NCI-H748 (cell line): Measurements from ENCODE around the gene SEC23IP.

Experiments
- DNase-seq: peaks from one replicate; lab custom pipeline; 2025; ENCODE audit not compliant: unreplicated experiment; lab: John Stamatoyannopoulos, UW

Gene SEC23IP

DNA sequence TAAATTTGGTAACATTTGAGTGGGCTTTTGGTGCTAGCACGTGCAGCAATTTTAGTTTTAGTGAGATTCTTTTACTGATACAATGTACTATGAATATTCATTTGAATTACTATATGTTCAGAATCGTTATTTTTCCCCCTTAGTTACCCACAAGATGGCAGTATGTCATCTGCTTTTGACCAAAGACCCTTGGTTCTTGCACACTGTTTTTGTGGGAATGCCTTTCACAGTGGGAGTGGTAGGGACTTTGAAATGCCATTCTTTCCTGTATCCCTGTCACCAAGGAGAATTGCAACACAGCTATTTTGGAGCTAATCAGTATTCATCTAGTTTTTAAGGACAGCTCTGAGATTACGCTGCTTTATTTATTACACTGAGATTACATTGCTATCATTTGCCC is 40.6 kb downstream of the SEC23IP start:
- peak; percentile 37 for DNase-seq

DNA sequence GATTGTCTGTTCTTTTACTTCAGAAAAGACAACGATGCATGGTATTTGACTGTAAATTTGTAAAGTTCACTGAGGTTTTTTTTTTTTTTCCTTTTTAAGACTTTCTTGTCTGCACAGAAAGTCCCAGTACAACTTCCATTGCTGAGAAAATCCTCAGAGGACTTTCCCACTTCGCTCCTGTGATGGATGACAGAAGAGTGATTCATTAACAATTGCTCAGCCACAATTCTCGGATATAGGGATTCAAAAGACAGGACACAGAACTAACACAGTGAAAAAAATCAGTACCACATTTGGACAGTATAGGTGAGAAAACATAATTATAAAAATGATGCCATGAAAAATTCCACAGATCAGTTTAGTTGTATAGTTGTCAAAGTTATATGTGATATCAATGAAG is 48.0 kb downstream of the SEC23IP start:
- DNase-seq = no peak

DNA sequence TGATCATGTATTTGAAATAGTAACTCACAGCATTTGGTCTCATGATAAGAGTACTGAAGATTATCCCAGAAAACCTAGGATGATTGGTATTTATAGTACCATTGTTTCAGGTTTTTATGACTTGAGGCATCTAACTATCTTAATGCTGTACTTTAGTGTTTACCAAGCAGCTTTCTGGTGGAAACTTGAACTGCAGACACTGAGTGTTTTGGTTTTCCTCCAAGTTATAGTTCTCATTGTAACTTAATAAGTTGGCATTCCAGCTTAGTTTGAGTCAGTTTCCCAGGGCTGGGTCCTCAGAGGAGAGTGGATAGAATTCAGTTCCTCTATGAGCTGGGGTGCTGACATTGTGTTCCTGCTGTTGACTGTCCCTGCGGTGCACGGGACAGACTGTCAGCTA is 50.4 kb downstream of the SEC23IP start:
- no peak for DNase-seq

DNA sequence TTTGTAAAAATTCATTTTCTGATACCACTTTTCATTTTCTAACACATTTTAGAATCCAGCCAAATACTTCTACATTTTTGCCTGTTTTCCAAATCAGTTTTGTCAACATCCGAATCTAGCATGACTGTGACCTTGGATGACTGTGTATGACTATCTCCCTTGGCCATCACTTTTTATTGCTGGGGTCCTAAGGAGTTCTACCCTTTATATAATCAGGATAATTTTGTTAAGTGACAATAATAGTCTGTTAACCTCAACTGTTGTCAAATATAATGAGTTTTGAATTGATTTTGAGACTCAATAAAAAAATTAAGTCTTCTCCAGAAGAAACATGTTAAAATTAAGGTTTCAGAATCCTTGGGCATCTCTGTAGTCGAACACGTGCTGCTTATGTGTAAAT is 53.3 kb downstream of the SEC23IP start:
- no peak for DNase-seq

DNA sequence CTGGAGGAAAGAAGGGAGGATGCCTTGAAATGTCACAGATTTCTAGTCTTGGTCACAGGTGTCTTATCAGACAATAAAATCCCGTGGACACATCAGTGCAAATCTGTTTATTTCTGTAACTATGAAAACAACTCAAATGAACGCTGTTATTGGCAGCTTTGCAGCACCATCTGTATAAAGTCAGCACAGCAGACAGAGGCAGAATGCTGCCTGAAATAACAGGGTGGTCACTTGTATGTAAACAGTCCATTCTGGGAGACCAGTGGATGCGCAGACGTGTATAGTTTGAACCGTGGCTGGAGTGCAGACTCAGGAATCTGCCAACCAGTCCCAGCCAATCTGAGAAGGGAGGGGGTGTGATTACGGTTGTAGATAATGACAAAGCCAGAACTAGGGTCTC is 54.8 kb downstream of the SEC23IP start:
- DNase-seq = no peak

DNA sequence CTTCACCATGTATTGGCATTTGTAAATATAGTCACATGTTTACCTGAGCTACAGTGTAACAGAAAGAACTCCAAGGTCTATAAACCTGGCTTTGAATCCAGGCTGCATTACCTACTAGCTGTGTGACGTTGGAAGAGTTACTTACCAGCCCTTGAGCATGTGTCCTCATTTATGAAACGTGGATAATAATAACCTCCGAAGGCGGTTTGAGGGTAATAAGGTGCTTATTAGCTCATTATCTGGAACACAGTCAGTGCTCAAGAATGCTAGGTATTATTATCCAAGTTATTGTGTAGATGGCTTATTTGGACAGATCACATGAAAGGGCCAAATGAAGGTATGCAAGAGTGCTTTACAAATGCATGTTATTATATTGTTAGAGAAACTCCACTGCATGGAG is 64.9 kb downstream of the SEC23IP start:
- no peak for DNase-seq

DNA sequence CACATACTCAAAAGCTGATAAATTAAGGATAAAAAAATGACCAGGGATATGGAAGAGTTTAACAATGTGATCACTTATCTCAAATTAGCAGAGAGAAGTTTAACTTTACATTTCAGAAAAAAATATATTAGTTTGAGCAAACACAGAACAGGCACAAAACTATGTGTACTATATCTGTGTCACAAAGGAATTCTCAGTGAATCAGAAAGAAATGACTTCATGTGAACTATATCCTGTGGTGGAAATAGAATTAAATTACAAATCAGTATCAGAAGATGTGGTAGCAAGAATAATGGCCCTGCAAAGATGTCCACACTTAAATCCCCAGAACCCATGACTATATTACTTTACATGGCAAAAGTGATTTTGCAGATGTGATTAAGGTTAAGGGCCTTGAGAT is 70.3 kb downstream of the SEC23IP start:
- DNase-seq = no peak

DNA sequence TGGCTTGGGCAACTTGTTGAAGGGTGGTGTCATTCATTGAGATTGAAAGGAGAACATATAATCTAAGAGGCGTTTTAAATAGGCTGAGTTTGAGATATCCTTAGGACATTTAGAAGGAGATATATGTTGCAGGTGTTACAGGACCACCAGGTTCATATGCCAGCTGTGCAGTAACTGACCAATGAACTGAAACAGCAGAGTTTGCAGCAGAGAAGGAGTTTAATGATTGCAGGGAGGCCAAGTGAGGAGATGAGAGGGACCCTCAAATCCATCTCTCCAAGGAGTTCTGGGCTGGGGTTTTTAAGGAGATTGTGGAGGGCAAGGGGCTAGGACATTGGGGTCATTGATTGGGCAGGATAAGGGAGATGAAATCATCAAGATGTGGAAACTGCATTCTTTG is 74.5 kb downstream of the SEC23IP start:
- no peak for DNase-seq

DNA sequence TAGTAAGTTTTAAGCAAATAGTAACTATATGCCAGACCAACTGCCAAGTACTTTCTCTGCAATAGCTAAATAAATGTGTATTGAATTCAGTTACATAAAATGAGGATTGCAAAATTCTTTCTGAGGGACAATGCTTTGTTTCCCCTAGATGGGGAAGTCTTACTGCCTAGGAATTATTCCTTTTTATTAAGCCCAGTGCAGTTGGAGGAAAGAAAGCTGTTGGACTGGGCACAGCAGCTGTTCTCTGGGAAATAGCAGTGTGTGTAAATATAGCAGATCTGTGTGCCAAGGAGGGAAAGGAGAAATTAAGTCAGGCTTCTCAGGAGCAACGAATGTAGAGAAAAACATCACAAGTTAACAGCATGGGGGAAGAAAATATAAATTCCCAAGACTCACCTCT is 77.1 kb downstream of the SEC23IP start:
- no peak for DNase-seq

DNA sequence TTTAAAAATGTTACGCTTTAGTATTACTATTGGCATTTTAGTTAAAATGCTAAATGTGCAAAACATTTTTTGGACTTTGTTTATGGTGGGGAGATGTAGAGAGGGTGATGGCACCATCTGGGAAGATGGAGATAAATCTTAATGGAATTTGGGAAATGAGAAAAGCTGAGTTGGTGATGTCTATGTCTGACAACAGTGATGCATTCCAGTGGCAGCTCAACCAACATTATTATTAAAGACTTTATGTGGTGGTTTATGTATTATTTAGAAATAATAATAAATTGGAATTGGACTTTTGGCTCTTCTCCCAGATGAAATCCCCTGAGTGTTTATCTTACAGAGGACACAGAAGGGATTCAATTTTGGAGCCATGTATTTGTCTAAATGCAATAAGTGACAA is 77.6 kb downstream of the SEC23IP start:
- DNase-seq = no peak

DNA sequence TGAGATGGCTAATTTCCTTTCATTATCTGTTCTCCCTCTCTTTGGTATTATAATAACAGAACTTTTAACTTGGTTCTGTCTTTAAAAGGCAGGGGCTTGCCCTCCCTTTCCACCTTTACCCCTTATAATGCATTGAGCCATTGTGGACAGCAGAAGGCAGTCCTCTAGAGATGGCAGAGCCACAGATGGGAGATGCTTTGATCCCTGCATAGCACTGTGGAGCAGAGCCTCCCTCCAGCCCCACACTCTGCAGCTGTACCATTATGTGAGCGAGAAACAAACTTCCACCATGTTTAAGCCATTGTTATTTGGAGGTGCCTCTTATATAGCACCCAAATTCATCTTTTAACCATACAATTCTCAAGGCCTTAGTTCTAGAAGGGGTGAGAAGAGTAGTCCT is 78.4 kb downstream of the SEC23IP start:
- DNase-seq = no peak

DNA sequence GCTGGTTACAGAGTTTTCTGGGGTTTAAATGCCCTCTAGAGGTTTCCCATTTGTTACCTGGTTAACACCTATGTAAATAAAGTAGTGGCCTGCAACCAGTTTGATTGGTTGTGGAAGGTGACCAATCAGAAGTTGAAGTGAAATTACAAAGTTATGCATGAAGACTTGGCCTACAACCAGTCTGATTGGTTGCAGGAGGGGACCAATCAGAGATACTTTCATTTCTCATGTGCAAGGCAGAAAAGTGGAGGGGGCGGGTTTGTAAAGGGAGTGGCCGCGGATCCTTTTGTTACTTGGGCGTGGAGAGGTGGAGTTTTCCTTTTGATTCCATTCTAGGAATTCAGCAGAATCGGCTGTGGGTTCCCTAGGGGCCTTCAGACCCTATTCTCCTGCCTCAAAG is 80.8 kb downstream of the SEC23IP start:
- DNase-seq = peak; percentile 10

DNA sequence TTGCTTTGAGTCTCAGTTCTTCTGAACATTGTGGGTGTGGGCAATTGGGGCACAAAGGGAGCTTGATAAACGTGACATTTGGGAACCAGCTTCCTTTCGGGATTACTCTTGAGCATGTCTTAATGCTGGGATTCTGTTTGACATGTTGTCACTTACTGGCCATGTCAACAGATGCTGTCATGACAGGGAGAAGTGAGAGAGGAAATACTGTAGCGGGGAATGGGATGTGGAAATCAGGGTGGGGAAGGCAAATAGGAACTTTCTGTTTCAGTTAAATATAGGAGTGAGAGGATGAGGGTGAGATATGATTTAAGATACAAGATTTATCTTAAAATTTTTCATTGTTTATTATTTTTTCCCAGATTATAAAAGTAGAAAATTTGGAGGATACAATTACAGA is 83.9 kb downstream of the SEC23IP start:
- no peak for DNase-seq

DNA sequence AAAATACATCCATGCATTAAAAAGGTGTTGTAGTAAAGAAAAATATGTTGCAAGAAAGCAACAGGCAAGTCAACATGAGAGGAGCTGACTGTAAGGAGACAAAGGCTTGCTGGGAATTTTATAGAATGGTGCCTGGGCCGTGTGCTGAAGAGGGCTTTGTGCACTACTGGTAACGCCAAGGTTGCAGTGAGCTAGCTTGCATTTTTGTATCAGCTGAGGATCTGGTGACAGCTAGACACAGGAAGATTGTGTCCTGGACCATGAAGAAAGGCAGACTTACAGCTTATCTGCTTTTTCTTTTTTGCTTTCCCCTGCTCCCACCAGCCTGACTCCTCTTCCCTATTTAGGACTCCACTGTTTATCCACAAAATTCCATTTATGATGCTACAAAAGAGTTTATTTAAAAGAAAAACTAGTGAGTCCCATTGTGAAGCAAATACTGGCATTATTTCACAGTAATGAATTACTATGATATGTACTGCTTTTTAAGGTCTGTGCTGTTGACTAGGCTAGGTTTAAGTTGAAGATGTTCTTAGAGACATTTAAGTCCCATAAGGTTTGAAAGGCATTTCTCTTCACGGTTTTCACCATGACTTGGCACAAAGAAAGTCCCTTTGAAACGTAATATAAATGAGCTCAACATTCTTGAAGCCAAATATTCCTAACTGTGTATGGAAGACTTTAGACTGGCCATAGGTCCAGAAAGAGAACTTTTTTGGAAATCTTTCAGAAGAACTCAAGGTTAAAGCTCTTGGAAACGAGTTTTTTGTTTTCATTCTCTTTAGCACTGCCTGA is 88.6 kb downstream of the SEC23IP start:
- no peak for DNase-seq

DNA sequence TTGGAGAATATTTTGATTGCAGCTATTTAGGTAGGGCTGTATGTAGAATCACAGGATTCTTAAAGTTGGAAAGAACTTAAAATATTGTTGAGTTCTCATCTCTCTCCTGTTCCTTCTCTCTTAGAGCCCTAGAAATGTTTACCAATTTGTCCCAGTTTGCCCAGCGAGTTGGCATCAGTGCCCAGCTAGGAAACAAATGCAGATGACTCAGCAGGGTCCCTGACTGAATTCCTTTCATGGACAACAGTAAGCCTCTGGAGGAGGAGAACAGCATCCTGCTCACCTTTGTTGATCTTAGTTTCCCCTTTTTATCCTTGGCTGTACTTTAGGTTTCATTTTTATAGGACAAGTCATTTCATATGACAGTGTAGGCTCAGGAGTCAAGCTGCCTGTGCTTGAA is 89.3 kb downstream of the SEC23IP start:
- no peak for DNase-seq

DNA sequence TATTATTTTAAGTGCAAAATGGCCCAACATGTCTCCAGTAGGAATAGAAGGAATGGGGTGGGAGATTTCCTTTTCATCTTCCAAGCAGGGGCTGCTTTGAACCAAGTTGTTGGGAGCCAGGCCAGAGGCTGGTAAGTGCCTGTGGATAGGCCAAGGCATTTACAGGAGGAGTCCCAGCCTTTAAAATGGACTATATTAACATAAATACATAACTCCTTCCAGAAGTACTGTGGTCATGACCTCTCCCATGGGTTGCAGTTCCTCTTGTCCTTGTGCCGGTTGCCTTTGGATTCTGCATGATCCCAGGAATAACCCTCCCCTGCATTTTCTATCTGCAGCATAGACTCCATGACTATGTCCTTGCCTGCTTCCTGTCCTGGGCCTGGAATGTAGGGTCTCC is 95.8 kb downstream of the SEC23IP start:
- DNase-seq = no peak

DNA sequence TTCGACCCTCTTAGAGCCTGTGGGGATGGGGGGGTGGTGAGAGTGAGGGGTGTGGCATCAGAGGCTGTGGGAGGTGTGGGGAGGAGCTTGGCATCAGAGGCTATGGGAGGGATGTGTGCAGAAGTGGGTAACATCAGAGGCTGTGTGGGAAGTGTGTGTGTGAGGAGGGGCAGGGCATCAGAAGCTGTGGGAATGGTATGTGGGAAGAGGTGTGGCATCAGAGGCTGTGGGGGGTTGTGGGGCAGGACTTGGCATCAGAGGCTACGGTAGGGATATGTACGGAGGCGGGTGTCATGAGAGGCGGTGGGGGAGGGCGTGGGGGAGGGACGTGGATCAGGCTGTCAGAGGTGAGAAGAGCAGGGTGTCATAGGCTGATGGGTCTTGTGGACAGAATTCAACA is 97.4 kb downstream of the SEC23IP start:
- DNase-seq = no peak

DNA sequence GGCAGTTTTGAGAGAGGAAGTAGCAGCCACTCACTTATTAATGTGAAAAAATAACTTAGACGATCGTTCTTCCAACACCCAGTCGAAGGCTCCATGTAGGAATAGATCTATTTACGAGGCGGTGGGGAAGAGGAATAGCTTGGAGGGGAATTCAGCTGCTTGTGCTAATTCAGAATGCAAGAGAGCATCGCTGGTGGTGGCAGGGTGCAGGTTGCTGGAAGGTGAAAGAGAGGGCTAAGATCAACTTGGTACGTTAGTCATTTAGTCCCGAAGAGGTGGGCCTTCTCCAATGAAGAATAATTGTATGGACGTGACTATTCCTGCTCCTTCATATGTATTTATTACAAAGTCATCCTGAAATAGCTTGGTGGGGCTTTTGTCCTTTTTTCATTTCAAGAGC is 98.5 kb downstream of the SEC23IP start:
- no peak for DNase-seq

DNA sequence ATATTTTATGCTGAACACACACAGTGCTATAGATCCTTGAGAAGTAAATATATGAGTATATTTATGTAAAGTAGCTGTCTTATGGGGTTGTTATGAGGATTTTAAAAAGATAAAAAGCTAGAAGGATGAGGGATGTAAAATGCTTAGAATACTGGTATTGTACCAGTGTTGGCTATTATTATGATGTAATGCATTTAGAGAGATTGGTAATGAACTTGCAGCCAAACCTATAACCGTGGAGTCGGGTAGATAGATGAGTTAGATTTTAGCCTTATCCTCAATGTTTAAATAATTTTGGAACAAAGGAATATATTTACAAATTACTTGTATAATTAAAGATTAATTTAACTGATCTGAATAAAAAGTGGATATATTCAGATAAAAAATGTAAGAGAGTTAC is 99.3 kb downstream of the SEC23IP start:
- DNase-seq = no peak
